ENCODE results near the gene SLC39A8. TPM values are rescaled to one million over a fixed set of nuclear protein-coding genes. Genes with fewer than 3 reads are reported as not detected.

Gene SLC39A8
- total RNA-seq, 1 experiment from 2014 or later: 13.2 TPM

GRCh38 chr4:102301167-102301566 lies 44.1 kb downstream of the SLC39A8 start:
- H3K27me3 ChIP-seq (ENCODE audit: insufficient read depth, low read length): no peaks in the 10 kb centered on the region
- H3K36me3 ChIP-seq (ENCODE audit: control insufficient read depth in 1 of 2, insufficient read depth in 2 of 2, low read length in 2 of 2): no peaks in the 10 kb centered on the region
- intact Hi-C loops (cut with micrococcal nuclease): no loop called here
- no TSS peak for BruUV-seq (replicated peaks)
- CTCF ChIA-PET: interaction anchor here (2.0 kb wide), 1 partner anchor 130 kb away, joined by 6 read pairs; no protein-coding TSS in a partner anchor
- H3K9ac ChIP-seq (ENCODE audit: low read length): no peak overlapping the region
- no peaks in the 10 kb centered on the region for H4K20me1 ChIP-seq (ENCODE audit: insufficient read depth)
- ATAC-seq: no peak
- RAD21 ChIA-PET (ENCODE audit: low non-redundant PET in 1 of 2, low total read pairs in 2 of 2, uncharacterized antibody in 2 of 2, unreplicated experiment in 2 of 2): no interaction called here
- no peaks in the 10 kb centered on the region for H3K9me3 ChIP-seq (ENCODE audit: control insufficient read depth in 1 of 2, insufficient read depth in 1 of 2, low read depth in 1 of 2, low read length in 2 of 2)
- H3K27ac ChIP-seq (ENCODE audit: low read depth, low read length): no peak overlapping the region
- peaks cover 0 to 3% of the 10 kb centered on the region in 2 experiments; a peak in 1 of 4 replicates for H3K4me1 ChIP-seq (ENCODE audit: control insufficient read depth in 1 of 2, insufficient read depth in 2 of 2, low read length in 2 of 2)
- no peak overlapping the region for H3K4me2 ChIP-seq (ENCODE audit: low read length)
- DNase-seq (ENCODE audit: low read depth, low spot score): no peak
- TF ChIP-seq SP1 (IDR thresholded peaks at IDR 0.05; ENCODE audit: low read depth): no peak
- no peak for TF ChIP-seq EGR1 (IDR thresholded peaks at IDR 0.05; ENCODE audit: low read depth)
- TF ChIP-seq EZH2phosphoT487 (IDR thresholded peaks at IDR 0.05; ENCODE audit: borderline replicate concordance): no peak
- TF ChIP-seq POLR2AphosphoS5 (IDR thresholded peaks at IDR 0.05; ENCODE audit: low read depth, low read length): no peak
- TF ChIP-seq CTCF (IDR thresholded peaks at IDR 0.05 in 2 of 3, conservative IDR thresholded peaks at IDR 0.05 in 1 of 3; ENCODE audit: borderline replicate concordance in 1 of 3, insufficient read depth in 1 of 3, low read depth in 2 of 3, low read length in 2 of 3): no peak
- TF ChIP-seq SIN3A (IDR thresholded peaks at IDR 0.05; ENCODE audit: low read depth): no peak
- no peak for TF ChIP-seq TCF7L2 (IDR thresholded peaks at IDR 0.05; ENCODE audit: borderline replicate concordance, extremely low read depth, insufficient read depth, insufficient read length)
- TF ChIP-seq REST (IDR thresholded peaks at IDR 0.05; ENCODE audit: low read depth): no peak
- no peak for TF ChIP-seq ZNF274 (IDR thresholded peaks at IDR 0.05; ENCODE audit: low read depth, low read length)
- no peak for TF ChIP-seq ATF3 (IDR thresholded peaks at IDR 0.05)
- TF ChIP-seq ZFX (IDR thresholded peaks at IDR 0.05): no peak
- TF ChIP-seq ELF1 (IDR thresholded peaks at IDR 0.05; ENCODE audit: borderline replicate concordance, low read depth): no peak
- no peak for TF ChIP-seq CEBPB (IDR thresholded peaks at IDR 0.05; ENCODE audit: low read depth)
- no peak for TF ChIP-seq RAD21 (IDR thresholded peaks at IDR 0.05; ENCODE audit: low read depth)
- no peaks in the 10 kb centered on the region for H3K9me2 ChIP-seq (ENCODE audit: insufficient read depth)
- no peak overlapping the region for H3K4me3 ChIP-seq (replicated peaks in 1 of 2; ENCODE audit: low read depth in 1 of 2, low read length in 2 of 2)
- H3K79me2 ChIP-seq (ENCODE audit: insufficient read depth, low read length): no peaks in the 10 kb centered on the region
- no peak overlapping the region for H2AFZ ChIP-seq (ENCODE audit: low read depth, low read length, poor library complexity, severe bottlenecking)
- POLR2A ChIA-PET: no interaction called here
